K562 (cell line): ENCODE measurements around the gene CEL. TPM values are rescaled to one million over a fixed set of nuclear protein-coding genes. Genes with fewer than 3 reads are reported as not detected.

Experiments used
- ATAC-seq: fragments of 200-7000 bp; cut with Tn5 transposase; 3 replicates; pipeline ENCODE4 v1.9.1; 2020; ENCODE audit warnings: moderate library complexity
- BruUV-seq: library from RNA; stranded (reverse); fragments of 400-500 nt; replicated peaks from 2 replicates; lab custom pipeline; 2021; lab: Mats Ljungman, UMichigan
- CTCF ChIA-PET: fragments of 300-600 bp; formaldehyde crosslinking; extraction: SDS; loops from one replicate; lab custom pipeline; 2021; ENCODE audit warnings: low intra/inter-chr PET ratio; lab: Yijun Ruan, JAX
- POLR2A ChIA-PET: fragments of 300-600, 350-650 bp; sonication (Branson Sonifier 250); formaldehyde crosslinking; extraction: SDS; loops from one replicate; lab custom pipeline; 2021; ENCODE audit warnings: antibody characterized with exemption, inconsistent platforms; lab: Yijun Ruan, JAX
- DNase-seq, 4 experiments: peaks; one replicate each; pipeline versions ENCODE4 v3.0.0 to v3.0.0-alpha.2; 2011 to 2018; ENCODE audit warnings: low spot score in 3 of 4, mixed read lengths in 3 of 4; ENCODE audit errors: extremely low read depth in 1 of 4
- FAIRE-seq: peaks from 2 replicates; lab custom pipeline; 2011; peaks lifted over from hg19 to GRCh38; lab: Jason Lieb, UNC
- H2AFZ ChIP-seq: 2 replicates; pipeline ENCODE4 v1.6.0; 2011; ENCODE audit warnings: low read depth, low read length, control low read depth, inconsistent platforms
- H3K27ac ChIP-seq: fragments of 200-600 bp; 3 replicates; pipeline ENCODE4 v1.8.0; 2011; ENCODE audit warnings: low read depth, mild to moderate bottlenecking, control low read depth, inconsistent platforms, low read length, moderate library complexity, mixed read lengths; ENCODE audit errors: extremely low read depth
- H3K27me3 ChIP-seq, 2 experiments: fragments of 300-600 bp in 1 of 2; 2 replicates in 1 of 2; 3 replicates in 1 of 2; pipeline versions ENCODE4 v1.6.0 to v1.8.0; 2011; ENCODE audit warnings: inconsistent platforms in 2 of 2, low read length in 2 of 2, mild to moderate bottlenecking in 1 of 2, mixed read lengths in 1 of 2, moderate library complexity in 1 of 2; ENCODE audit not compliant: control insufficient read depth in 2 of 2, insufficient read depth in 2 of 2
- H3K36me3 ChIP-seq: fragments of 300-600 bp; 3 replicates; pipeline ENCODE4 v1.8.0; 2011; ENCODE audit warnings: mild to moderate bottlenecking, low read length, inconsistent platforms; ENCODE audit not compliant: control insufficient read depth, insufficient read depth
- H3K4me1 ChIP-seq, 2 experiments: fragments of 200-600 bp in 1 of 2; replicated peaks in 1 of 2; 2 replicates in 1 of 2; 3 replicates in 1 of 2; pipeline versions ENCODE4 v1.5.1 to v1.8.0; 2011; ENCODE audit warnings: inconsistent platforms in 2 of 2, low read length in 2 of 2, mild to moderate bottlenecking in 1 of 2, mixed read lengths in 1 of 2, moderate library complexity in 1 of 2; ENCODE audit not compliant: control insufficient read depth in 2 of 2, insufficient read depth in 2 of 2
- H3K4me2 ChIP-seq: 2 replicates; pipeline ENCODE4 v1.6.1; 2011; ENCODE audit warnings: low read length, control low read depth, inconsistent platforms, mixed read lengths; ENCODE audit not compliant: insufficient read depth
- H3K4me3 ChIP-seq: fragments of 200-600 bp; sonication (generic), shearing (Covaris generic); 2 replicates; pipeline ENCODE4 v1.5.1; 2016; ENCODE audit warnings: control low read depth, inconsistent platforms
- H3K79me2 ChIP-seq: fragments of 200-600 bp; 3 replicates; pipeline ENCODE4 v1.8.0; 2011; ENCODE audit warnings: low read length, inconsistent platforms; ENCODE audit not compliant: control insufficient read depth, insufficient read depth
- H3K9ac ChIP-seq, 2 experiments: 2 replicates each; pipeline versions ENCODE4 v1.6.0 to v1.6.1; 2011; ENCODE audit warnings: low read depth in 2 of 2, low read length in 2 of 2, control low read depth in 1 of 2, inconsistent platforms in 1 of 2, mild to moderate bottlenecking in 1 of 2, mixed read lengths in 1 of 2; ENCODE audit not compliant: insufficient read depth in 1 of 2
- H3K9me1 ChIP-seq: one replicate; pipeline ENCODE4 v1.6.0; 2011; ENCODE audit warnings: inconsistent platforms, mild to moderate bottlenecking, low read length, moderate library complexity; ENCODE audit not compliant: control insufficient read depth, insufficient read depth
- H3K9me3 ChIP-seq: replicated peaks from 2 replicates; pipeline ENCODE4 v1.5.1; 2011; ENCODE audit warnings: low read depth, low read length, inconsistent platforms; ENCODE audit not compliant: control insufficient read depth, insufficient read depth
- H4K20me1 ChIP-seq: replicated peaks from 2 replicates; pipeline ENCODE4 v1.6.1; 2011; ENCODE audit warnings: low read length, inconsistent platforms, mixed read lengths; ENCODE audit not compliant: control insufficient read depth, insufficient read depth
- RBFOX2 ChIP-seq: fragments of 200-400 bp; formaldehyde crosslinking; IDR thresholded peaks from 2 replicates; pipeline ENCODE4 v1.6.1; 2017; ENCODE audit warnings: low read depth, mild to moderate bottlenecking, low read length, moderate library complexity
- ZNF436 ChIP-seq: fragments of 250-450, 450-650 bp; sonication (Bioruptor Pico); formaldehyde crosslinking; IDR thresholded peaks from 2 replicates; pipeline ENCODE4 v1.7.0; 2020; ENCODE audit warnings: mild to moderate bottlenecking
- ZNF644 ChIP-seq: fragments of 200-800 bp; sonication (Bioruptor generic); IDR thresholded peaks from 2 replicates; pipeline ENCODE4 v1.6.1; 2016; ENCODE audit warnings: low read depth, missing genetic modification characterization, missing compliant biosample characterization
- WGBS: fragments of 100-300 bp; shearing (Covaris generic); methylation state at CpG from one replicate; pipeline ENCODE4 v1.1.6; 2016; ENCODE audit warnings: low coverage, mixed read lengths; ENCODE audit not compliant: insufficient coverage; ENCODE audit errors: missing lambda C conversion rate; 5-methylcytosine and 5-hydroxymethylcytosine counted together
- in situ Hi-C: fragments of 300-500 bp; cut with MboI; formaldehyde crosslinking; loops from 4 replicates; pipeline ENCODE4 v1.15.0; 2018; ENCODE audit warnings: inconsistent platforms, mixed read lengths
- intact Hi-C: fragments of 100-400 bp; cut with micrococcal nuclease; formaldehyde crosslinking; loops from 2 replicates; pipeline ENCODE4 v1.14.2; 2022
- polyA plus RNA-seq, 8 experiments: library from polyadenylated mRNA; depleted of rRNA in 4 of 8; stranded (reverse) in 5 of 8; unstranded in 3 of 8; fragments of >200 nt; fragmentation: Nextera tagmentation in 2 of 8; fragmentation: Illumina TruSeq in 1 of 8; extraction: Ambion mirVana in 2 of 8; extraction: Trizol in 1 of 8; gene quantifications; 2 replicates each; pipeline versions ENCODE4 v1.2.1 to v1.2.3, GENCODE V29; 2011 to 2014; ENCODE audit warnings: inconsistent platforms in 1 of 8, missing spikeins in 1 of 8
- total RNA-seq, 7 experiments: library from RNA; depleted of rRNA in 6 of 7; stranded (reverse); fragments of >200 nt in 6 of 7; fragmentation: Illumina TruSeq in 2 of 7; extraction: Trizol in 2 of 7; gene quantifications; 2 replicates each; pipeline versions ENCODE4 v1.2.1 to v1.2.3, GENCODE V29; 2011 to 2021; ENCODE audit warnings: low replicate concordance in 1 of 7

Gene CEL
- total and polyA plus RNA-seq, 9 of the 15 experiments (the other 6 are each of a cell fraction or from before 2014, with no cell fraction given): 0.09 to 3.0 (median 0.51) TPM; not detected in 2

GRCh38 chr9:133041958-133042357 is 19.8 kb upstream of the CEL start:
- H4K20me1 ChIP-seq: peaks cover 10% of the 10 kb centered on the region
- ChIA-PET CTCF (no interaction called here), POLR2A (interaction anchor here (1.2 to 2.4 kb wide), 2 partner anchors 11 kb away, joined by 3 to 15 read pairs; partner anchors contain the start of gene GTF3C5)
- H3K27ac ChIP-seq: no peak overlapping the region
- no peaks in the 10 kb centered on the region for H3K27me3 ChIP-seq
- H2AFZ ChIP-seq: no peak overlapping the region
- BruUV-seq: no TSS peak
- no peak for FAIRE-seq
- in situ Hi-C loops: no loop called here
- DNase-seq: no peak
- no peaks in the 10 kb centered on the region for H3K4me1 ChIP-seq
- 0 out of 2 replicates have a peak, but pooled peaks have one; percentile 28 for TF ChIP-seq RBFOX2
- TF ChIP-seq ZNF436: no peak
- H3K4me3 ChIP-seq: no peak overlapping the region
- H3K36me3 ChIP-seq: peaks cover 79% of the 10 kb centered on the region
- no peaks in the 10 kb centered on the region for H3K9me3 ChIP-seq
- 96% methylated on average over 8 of the region's 9 CpGs for WGBS
- H3K9ac ChIP-seq: no peak overlapping the region
- no peak overlapping the region for H3K4me2 ChIP-seq
- intact Hi-C loops: loop anchor here (5.0 kb wide), 1 partner anchor 105 kb away; no protein-coding TSS in a partner anchor
- peaks cover 5% of the 10 kb centered on the region for H3K9me1 ChIP-seq
- ATAC-seq: no peak
- H3K79me2 ChIP-seq: peaks cover 47% of the 10 kb centered on the region

- POLR2A ChIA-PET: interaction anchor here (0.7 to 1.2 kb wide), 3 partner anchors 11 to 178 kb away, joined by 3 read pairs; no protein-coding TSS in a partner anchor
- no peak for FAIRE-seq
Observed at GRCh38 chr9:133042676-133043075, 19.1 kb upstream of the CEL start.

More at GRCh38 chr9:133042676-133043075, 19.1 kb upstream of the CEL start:
- over 99% methylated on average over 8 of the region's 8 CpGs for WGBS
- TF ChIP-seq ZNF644: no peak
- TF ChIP-seq, all 486 proteins: peak for 0
- Histone ChIP-seq H3K9ac (no peak overlapping the region), H3K4me3 (no peak overlapping the region), H3K4me2 (no peak overlapping the region), H3K4me1 (no peaks in the 10 kb centered on the region), H3K79me2 (peaks cover 40% of the 10 kb centered on the region), H4K20me1 (peaks cover 10% of the 10 kb centered on the region), H3K27ac (no peak overlapping the region), H3K27me3 (no peaks in the 10 kb centered on the region), H3K36me3 (peaks cover 80% of the 10 kb centered on the region), H2AFZ (no peak overlapping the region), H3K9me3 (no peaks in the 10 kb centered on the region), H3K9me1 (peaks cover under 1% of the 10 kb centered on the region)
- DNase-seq (no peak), ATAC-seq (no peak)
- in situ Hi-C loops (no loop called here), intact Hi-C loops (loop anchor here (5.0 kb wide), 1 partner anchor 105 kb away; no protein-coding TSS in a partner anchor)
- CTCF ChIA-PET: no interaction called here
- no TSS peak for BruUV-seq
